HEK293 (cell line): ENCODE data around the gene NPIPA5.
"Not testable (repeated sequence)": the region's sequence is repeated elsewhere in the genome, so short reads cannot be mapped to it uniquely, and the experiment has no call there.

Experiments used
- CTCF ChIP-seq: fragments of 450-650 bp; formaldehyde crosslinking; IDR thresholded peaks from 2 replicates; pipeline ENCODE4 v1.5.1; 2016; ENCODE audit warnings: missing biosample characterization, missing genetic modification characterization
- REST ChIP-seq: fragments of 450-650 bp; formaldehyde crosslinking; IDR thresholded peaks from 2 replicates; pipeline ENCODE4 v1.5.1; 2016; ENCODE audit warnings: missing biosample characterization, missing genetic modification characterization
- YY1 ChIP-seq: fragments of 450-650 bp; formaldehyde crosslinking; IDR thresholded peaks from 2 replicates; pipeline ENCODE4 v1.5.1; 2018; ENCODE audit warnings: missing biosample characterization, missing genetic modification characterization
- ZBTB21 ChIP-seq: fragments of 450-650 bp; formaldehyde crosslinking; IDR thresholded peaks from 2 replicates; pipeline ENCODE4 v1.5.1; 2017; ENCODE audit warnings: missing biosample characterization, missing genetic modification characterization
- ZNF223 ChIP-seq: fragments of 450-650 bp; formaldehyde crosslinking; IDR thresholded peaks from 2 replicates; pipeline ENCODE4 v1.5.1; 2016; ENCODE audit warnings: missing biosample characterization, missing genetic modification characterization
- ZNF274 ChIP-seq, 2 experiments: fragments of 200-500 bp in 1 of 2; fragments of 450-650 bp in 1 of 2; sonication (Bioruptor generic) in 1 of 2; formaldehyde crosslinking in 1 of 2; IDR thresholded peaks; 2 replicates each; pipeline versions ENCODE4 v1.5.1 to v1.6.1; 2014 to 2016; ENCODE audit warnings: borderline replicate concordance in 1 of 2, inconsistent platforms in 1 of 2, low read length in 1 of 2, missing biosample characterization in 1 of 2, missing genetic modification characterization in 1 of 2
- ZNF394 ChIP-seq: fragments of 450-650 bp; formaldehyde crosslinking; IDR thresholded peaks from 2 replicates; pipeline ENCODE4 v1.5.1; 2016; ENCODE audit warnings: missing biosample characterization, missing genetic modification characterization, mild to moderate bottlenecking, moderate library complexity, borderline replicate concordance
- TF ChIP-seq, protein P1 (sequence below): fragments of 450-650 bp; formaldehyde crosslinking; IDR thresholded peaks from 2 replicates; pipeline ENCODE4 v1.5.1; 2016; ENCODE audit warnings: missing biosample characterization, missing genetic modification characterization, low read depth

GRCh38 chr16:15388060-15388459 lies 10.0 kb upstream of the NPIPA5 start:
- TF ChIP-seq REST (tag by site-specific recombination); YY1 (tag by site-specific recombination); ZNF223; ZNF274 (IDR thresholded peaks at IDR 0.05; ENCODE audit: low read length); ZNF274 (tag by site-specific recombination; IDR thresholded peaks at IDR 0.05; ENCODE audit: borderline replicate concordance); ZBTB21 (tag by site-specific recombination); CTCF (tag by site-specific recombination); ZNF394: not testable (repeated sequence)
- TF ChIP-seq, protein P1, sequence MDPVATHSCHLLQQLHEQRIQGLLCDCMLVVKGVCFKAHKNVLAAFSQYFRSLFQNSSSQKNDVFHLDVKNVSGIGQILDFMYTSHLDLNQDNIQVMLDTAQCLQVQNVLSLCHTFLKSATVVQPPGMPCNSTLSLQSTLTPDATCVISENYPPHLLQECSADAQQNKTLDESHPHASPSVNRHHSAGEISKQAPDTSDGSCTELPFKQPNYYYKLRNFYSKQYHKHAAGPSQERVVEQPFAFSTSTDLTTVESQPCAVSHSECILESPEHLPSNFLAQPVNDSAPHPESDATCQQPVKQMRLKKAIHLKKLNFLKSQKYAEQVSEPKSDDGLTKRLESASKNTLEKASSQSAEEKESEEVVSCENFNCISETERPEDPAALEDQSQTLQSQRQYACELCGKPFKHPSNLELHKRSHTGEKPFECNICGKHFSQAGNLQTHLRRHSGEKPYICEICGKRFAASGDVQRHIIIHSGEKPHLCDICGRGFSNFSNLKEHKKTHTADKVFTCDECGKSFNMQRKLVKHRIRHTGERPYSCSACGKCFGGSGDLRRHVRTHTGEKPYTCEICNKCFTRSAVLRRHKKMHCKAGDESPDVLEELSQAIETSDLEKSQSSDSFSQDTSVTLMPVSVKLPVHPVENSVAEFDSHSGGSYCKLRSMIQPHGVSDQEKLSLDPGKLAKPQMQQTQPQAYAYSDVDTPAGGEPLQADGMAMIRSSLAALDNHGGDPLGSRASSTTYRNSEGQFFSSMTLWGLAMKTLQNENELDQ: not testable (repeated sequence)
